GM18867 (cell line): ENCODE results near the gene KPNA3.
A peak's percentile ranks its signal among the peaks of the same experiment; 100 is the strongest.
"Not testable (repeated sequence)": the region's sequence is repeated elsewhere in the genome, so short reads cannot be mapped to it uniquely, and the experiment has no call there.

Source experiments
- ATAC-seq: cut with Tn5 transposase; IDR thresholded peaks from one replicate; pipeline ENCODE4 v1.9.1; 2021; ENCODE audit warnings: mild to moderate bottlenecking, moderate library complexity; ENCODE audit not compliant: unreplicated experiment

Gene KPNA3

GRCh38 chr13:49759503-49759902 lies 33.0 kb downstream of the KPNA3 start:
- no peak for ATAC-seq

GRCh38 chr13:49756263-49756662 lies 36.2 kb downstream of the KPNA3 start:
- no peak for ATAC-seq

GRCh38 chr13:49754146-49754545 lies 38.3 kb downstream of the KPNA3 start:
- no peak for ATAC-seq

GRCh38 chr13:49749848-49750247 lies 42.6 kb downstream of the KPNA3 start:
- ATAC-seq: no peak

GRCh38 chr13:49746111-49746510 lies 46.4 kb downstream of the KPNA3 start:
- ATAC-seq: no peak

GRCh38 chr13:49740870-49741269 lies 51.6 kb downstream of the KPNA3 start:
- ATAC-seq: no peak

- ATAC-seq: no peak
Measured at GRCh38 chr13:49739498-49740187, 52.8 kb downstream of the KPNA3 start.

- ATAC-seq: no peak
Measured at GRCh38 chr13:49733181-49733951, 59.1 kb downstream of the KPNA3 start.

- ATAC-seq: no peak
Measured at GRCh38 chr13:49731766-49732165, 60.7 kb downstream of the KPNA3 start.

- no peak for ATAC-seq
Measured at GRCh38 chr13:49716615-49717014, 75.9 kb downstream of the KPNA3 start.

GRCh38 chr13:49714757-49715156 lies 77.7 kb downstream of the KPNA3 start:
- no peak for ATAC-seq

- no peak for ATAC-seq
Measured at GRCh38 chr13:49711218-49711863, 81.1 kb downstream of the KPNA3 start.

GRCh38 chr13:49704264-49704663 lies 88.2 kb downstream of the KPNA3 start:
- not testable (repeated sequence) for ATAC-seq

- ATAC-seq: no peak
Measured at GRCh38 chr13:49701491-49701890, 91.0 kb downstream of the KPNA3 start.

GRCh38 chr13:49697468-49697867 lies 95.0 kb downstream of the KPNA3 start:
- no peak for ATAC-seq

GRCh38 chr13:49694446-49694845 lies 98.0 kb downstream of the KPNA3 start:
- no peak for ATAC-seq

GRCh38 chr13:49693877-49694276 lies 98.6 kb downstream of the KPNA3 start:
- no peak for ATAC-seq

- ATAC-seq: no peak
Measured at GRCh38 chr13:49693191-49693733, 99.2 kb downstream of the KPNA3 start.

- peak; percentile 97 for ATAC-seq
Measured at GRCh38 chr13:49690995-49691784, 101.3 kb downstream of the KPNA3 start, which contains the start of gene EBPL. Gene EBPL, minus strand, starts transcription at chr13:49691486. Its CDS starts 62 bp downstream, at chr13:49691424.

- peak; percentile 17 for ATAC-seq
Measured at GRCh38 chr13:49690133-49690994, 102.1 kb downstream of the KPNA3 start.
